IPS-18a (cell line): ENCODE data around the gene CFC1B.
"Not testable (repeated sequence)": the region's sequence is repeated elsewhere in the genome, so short reads cannot be mapped to it uniquely, and the experiment has no call there.

Experiments
- H3K27ac ChIP-seq: one replicate; pipeline ENCODE4 v1.5.1; 2013; ENCODE audit warnings: low read length
- H3K27me3 ChIP-seq: one replicate; pipeline ENCODE4 v1.6.1; 2013; ENCODE audit warnings: mild to moderate bottlenecking, low read length; ENCODE audit not compliant: control insufficient read depth, insufficient read depth
- H3K36me3 ChIP-seq: one replicate; pipeline ENCODE4 v1.6.1; 2013; ENCODE audit warnings: low read depth, low read length; ENCODE audit not compliant: control insufficient read depth
- H3K4me1 ChIP-seq: one replicate; pipeline ENCODE4 v1.6.1; 2013; ENCODE audit warnings: low read depth, low read length; ENCODE audit not compliant: control insufficient read depth
- H3K4me3 ChIP-seq: one replicate; pipeline ENCODE4 v1.5.1; 2013; ENCODE audit warnings: low read length
- H3K9ac ChIP-seq: one replicate; pipeline ENCODE4 v1.6.1; 2013; ENCODE audit warnings: mild to moderate bottlenecking, low read length, moderate library complexity
- H3K9me3 ChIP-seq: one replicate; pipeline ENCODE4 v1.6.1; 2013; ENCODE audit warnings: low read depth, low read length; ENCODE audit not compliant: control insufficient read depth

CFC1B gene

GRCh38 chr2:130574230-130574629, 53.2 kb downstream of the CFC1B start:
- not testable (repeated sequence) for H3K9me3 ChIP-seq, H3K27ac ChIP-seq, H3K4me1 ChIP-seq, H3K9ac ChIP-seq, H3K36me3 ChIP-seq, H3K27me3 ChIP-seq, H3K4me3 ChIP-seq

GRCh38 chr2:130576209-130576784, 55.3 kb downstream of the CFC1B start:
- not testable (repeated sequence) for H3K36me3 ChIP-seq, H3K9ac ChIP-seq, H3K27ac ChIP-seq, H3K4me1 ChIP-seq, H3K27me3 ChIP-seq, H3K9me3 ChIP-seq, H3K4me3 ChIP-seq

- not testable (repeated sequence) for H3K4me1 ChIP-seq, H3K9me3 ChIP-seq, H3K27me3 ChIP-seq, H3K9ac ChIP-seq, H3K4me3 ChIP-seq, H3K27ac ChIP-seq, H3K36me3 ChIP-seq
Observed at GRCh38 chr2:130577559-130577958, 56.5 kb downstream of the CFC1B start.
